Esophagus muscularis mucosa (tissue), 3 donors: Measurements from ENCODE around the gene PLPPR3.

Experiments
- CTCF ChIP-seq, 3 experiments: fragments of 200-600 bp in 2 of 3; fragments of 450-650 bp in 1 of 3; sonication (generic) in 2 of 3; IDR thresholded peaks; one replicate each; pipeline ENCODE4 v1.5.1; 2017 to 2019; ENCODE audit warnings: antibody characterized with exemption in 3 of 3, mild to moderate bottlenecking in 2 of 3, moderate library complexity in 1 of 3
- POLR2A ChIP-seq: fragments of 450-650 bp; IDR thresholded peaks from one replicate; pipeline ENCODE4 v1.6.1; 2017; ENCODE audit warnings: antibody characterized with exemption, moderate library complexity, mild to moderate bottlenecking, low read depth

- TF ChIP-seq POLR2A = no peak
- no peak for TF ChIP-seq CTCF (IDR thresholded peaks at IDR 0.05)
These were observed 15.9 kb downstream of the PLPPR3 start for GRCh38 chr19:805600-806550.
